ENCODE data around the gene NECTIN4.
A peak's percentile ranks its signal among the peaks of the same experiment; 100 is the strongest.

DNA sequence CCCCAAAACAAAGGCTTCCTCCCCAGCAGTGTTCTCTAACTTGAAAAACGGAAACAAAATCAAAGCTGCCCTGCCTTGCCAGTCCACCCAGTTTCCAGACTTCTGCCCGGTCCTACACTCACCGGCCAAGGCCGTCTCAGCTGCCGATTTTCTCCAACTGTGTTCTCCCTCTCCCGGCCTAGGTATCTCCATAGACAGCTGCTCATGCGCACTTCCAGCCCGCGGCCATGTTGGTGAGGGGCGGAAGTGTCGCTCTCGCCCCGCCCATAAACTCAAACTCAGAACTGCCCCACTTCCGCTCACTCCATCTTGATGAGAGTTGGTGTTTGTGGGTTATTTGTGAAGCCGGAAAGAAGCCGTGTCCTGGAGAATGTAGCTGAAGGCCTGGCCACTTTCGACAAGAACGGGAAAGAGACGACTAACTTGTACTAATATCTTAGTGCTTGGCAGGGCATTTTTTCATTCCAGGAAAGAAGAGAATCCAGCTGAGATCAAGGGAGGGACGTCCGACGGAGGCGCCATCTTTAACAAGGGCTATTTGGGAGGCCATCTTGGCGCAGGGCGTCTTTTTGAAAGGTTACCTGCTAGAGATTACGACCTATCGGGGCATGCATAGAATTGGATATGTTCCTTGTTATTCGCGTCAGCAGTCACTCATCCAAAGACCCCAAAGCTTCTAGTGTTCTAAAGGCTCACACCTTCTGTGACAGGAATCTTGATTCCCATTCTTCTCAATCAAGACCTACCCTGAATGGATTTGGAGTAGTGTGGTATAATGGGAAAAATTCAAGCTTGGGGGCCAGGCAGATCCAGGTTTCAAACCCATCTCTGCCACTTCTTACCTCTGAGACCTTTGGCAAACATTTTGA is 43.4 kb downstream of the NECTIN4 start, which contains the start of gene USF1:
- TF ChIP-seq BCL11A (IDR thresholded peaks at IDR 0.05; ENCODE audit: low read depth in 2 of 2, low read length in 2 of 2) (no peak), EGR1 (IDR thresholded peaks at IDR 0.05; ENCODE audit: borderline replicate concordance, low read depth, low read length) (no peak), PHF8 (conservative IDR thresholded peaks at IDR 0.05; ENCODE audit: low read depth, low read length) (peak; percentile 83; the same call in 1 of the 2 replicates), POLR2A (IDR thresholded peaks at IDR 0.05; ENCODE audit: control extremely low read depth in 1 of 2, low read depth in 2 of 2, low read length in 2 of 2) (peak; percentile 78 to 96), ZNF274 (IDR thresholded peaks at IDR 0.05; ENCODE audit: borderline replicate concordance, extremely low read depth, low read length) (no peak), RNF2 (IDR thresholded peaks at IDR 0.05; ENCODE audit: borderline replicate concordance, low read depth, low read length, missing control alignments, poor library complexity, severe bottlenecking) (no peak), CREB1 (IDR thresholded peaks at IDR 0.05) (peak; percentile 64), SRF (IDR thresholded peaks at IDR 0.05; ENCODE audit: low read depth, low read length) (no peak), POLR2AphosphoS5 (IDR thresholded peaks at IDR 0.05; ENCODE audit: low read depth, low read length) (peak; percentile 90), EP300 (IDR thresholded peaks at IDR 0.05; ENCODE audit: borderline replicate concordance in 1 of 2, low read depth in 2 of 2, low read length in 2 of 2) (no peak)
- TF ChIP-seq, protein P1, sequence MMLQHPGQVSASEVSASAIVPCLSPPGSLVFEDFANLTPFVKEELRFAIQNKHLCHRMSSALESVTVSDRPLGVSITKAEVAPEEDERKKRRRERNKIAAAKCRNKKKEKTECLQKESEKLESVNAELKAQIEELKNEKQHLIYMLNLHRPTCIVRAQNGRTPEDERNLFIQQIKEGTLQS (IDR thresholded peaks at IDR 0.05; ENCODE audit: insufficient read depth, low read depth, low read length), result no peak
- TF ChIP-seq, protein P2, sequence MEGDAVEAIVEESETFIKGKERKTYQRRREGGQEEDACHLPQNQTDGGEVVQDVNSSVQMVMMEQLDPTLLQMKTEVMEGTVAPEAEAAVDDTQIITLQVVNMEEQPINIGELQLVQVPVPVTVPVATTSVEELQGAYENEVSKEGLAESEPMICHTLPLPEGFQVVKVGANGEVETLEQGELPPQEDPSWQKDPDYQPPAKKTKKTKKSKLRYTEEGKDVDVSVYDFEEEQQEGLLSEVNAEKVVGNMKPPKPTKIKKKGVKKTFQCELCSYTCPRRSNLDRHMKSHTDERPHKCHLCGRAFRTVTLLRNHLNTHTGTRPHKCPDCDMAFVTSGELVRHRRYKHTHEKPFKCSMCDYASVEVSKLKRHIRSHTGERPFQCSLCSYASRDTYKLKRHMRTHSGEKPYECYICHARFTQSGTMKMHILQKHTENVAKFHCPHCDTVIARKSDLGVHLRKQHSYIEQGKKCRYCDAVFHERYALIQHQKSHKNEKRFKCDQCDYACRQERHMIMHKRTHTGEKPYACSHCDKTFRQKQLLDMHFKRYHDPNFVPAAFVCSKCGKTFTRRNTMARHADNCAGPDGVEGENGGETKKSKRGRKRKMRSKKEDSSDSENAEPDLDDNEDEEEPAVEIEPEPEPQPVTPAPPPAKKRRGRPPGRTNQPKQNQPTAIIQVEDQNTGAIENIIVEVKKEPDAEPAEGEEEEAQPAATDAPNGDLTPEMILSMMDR (IDR thresholded peaks at IDR 0.05; ENCODE audit: control extremely low read depth in 1 of 3, insufficient read depth in 1 of 3, low read depth in 1 of 3, low read length in 3 of 3), result no peak
